Activated T-cell treated with anti-CD3 and anti-CD28 coated beads, Interleukin-2, amount 50 U/mL, for 1 hour (primary cell): ENCODE measurements around the gene PFN3.

Source experiments
- DNase-seq: peaks from one replicate; pipeline ENCODE4 v3.0.0-alpha.2; 2020

Gene PFN3

DNA sequence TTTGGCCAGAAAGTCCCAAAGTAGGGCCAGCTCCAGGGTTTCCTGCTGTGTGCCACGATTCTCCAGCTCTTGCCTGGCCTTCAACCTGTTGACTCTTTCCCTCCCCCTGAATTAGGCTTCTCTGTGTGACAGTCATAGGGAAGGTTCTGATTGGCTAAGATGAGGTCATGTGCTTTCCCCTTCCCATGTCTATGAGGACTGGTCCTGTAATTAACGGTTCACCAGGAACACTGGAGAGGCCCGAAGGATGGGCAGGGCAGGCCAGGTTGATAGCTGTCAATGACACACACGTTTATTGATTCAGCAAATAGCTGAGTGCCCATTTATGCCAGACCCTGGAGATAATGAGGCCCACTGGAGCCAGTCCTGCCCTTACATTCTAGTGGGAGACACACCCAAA lies 37.2 kb upstream of the PFN3 start:
- DNase-seq: no peak

- DNase-seq: no peak
Measured at GRCh38 chr5:177435847-177436536, 35.5 kb upstream of the PFN3 start.

- no peak for DNase-seq
Measured at GRCh38 chr5:177434942-177435738, 34.7 kb upstream of the PFN3 start.

- peak; percentile 43 for DNase-seq
Measured at GRCh38 chr5:177434437-177434836, 34.0 kb upstream of the PFN3 start.

DNA sequence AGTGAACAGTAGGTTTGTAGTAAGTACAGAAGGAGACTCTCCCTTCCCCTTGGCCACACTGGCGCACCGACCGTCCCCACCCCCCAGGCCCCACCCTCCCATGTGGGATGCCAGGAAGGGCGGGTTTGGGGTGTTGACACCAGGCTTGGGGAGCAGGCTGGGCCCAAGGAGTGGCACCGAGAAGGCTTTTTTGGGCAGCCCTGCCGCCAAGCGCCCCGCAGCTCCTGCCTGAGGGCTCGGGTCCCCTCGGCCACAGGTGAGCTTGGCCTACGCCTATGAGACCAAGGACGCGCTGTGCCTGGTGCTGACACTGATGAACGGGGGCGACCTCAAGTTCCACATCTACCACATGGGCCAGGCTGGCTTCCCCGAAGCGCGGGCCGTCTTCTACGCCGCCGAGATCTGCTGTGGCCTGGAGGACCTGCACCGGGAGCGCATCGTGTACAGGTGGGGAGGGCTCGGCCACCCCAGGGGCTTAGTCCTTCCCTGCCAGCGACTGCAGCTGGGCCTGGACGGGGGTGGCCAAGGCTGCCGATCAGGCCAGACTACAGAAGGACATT lies 33.3 kb upstream of the PFN3 start:
- DNase-seq: no peak

DNA sequence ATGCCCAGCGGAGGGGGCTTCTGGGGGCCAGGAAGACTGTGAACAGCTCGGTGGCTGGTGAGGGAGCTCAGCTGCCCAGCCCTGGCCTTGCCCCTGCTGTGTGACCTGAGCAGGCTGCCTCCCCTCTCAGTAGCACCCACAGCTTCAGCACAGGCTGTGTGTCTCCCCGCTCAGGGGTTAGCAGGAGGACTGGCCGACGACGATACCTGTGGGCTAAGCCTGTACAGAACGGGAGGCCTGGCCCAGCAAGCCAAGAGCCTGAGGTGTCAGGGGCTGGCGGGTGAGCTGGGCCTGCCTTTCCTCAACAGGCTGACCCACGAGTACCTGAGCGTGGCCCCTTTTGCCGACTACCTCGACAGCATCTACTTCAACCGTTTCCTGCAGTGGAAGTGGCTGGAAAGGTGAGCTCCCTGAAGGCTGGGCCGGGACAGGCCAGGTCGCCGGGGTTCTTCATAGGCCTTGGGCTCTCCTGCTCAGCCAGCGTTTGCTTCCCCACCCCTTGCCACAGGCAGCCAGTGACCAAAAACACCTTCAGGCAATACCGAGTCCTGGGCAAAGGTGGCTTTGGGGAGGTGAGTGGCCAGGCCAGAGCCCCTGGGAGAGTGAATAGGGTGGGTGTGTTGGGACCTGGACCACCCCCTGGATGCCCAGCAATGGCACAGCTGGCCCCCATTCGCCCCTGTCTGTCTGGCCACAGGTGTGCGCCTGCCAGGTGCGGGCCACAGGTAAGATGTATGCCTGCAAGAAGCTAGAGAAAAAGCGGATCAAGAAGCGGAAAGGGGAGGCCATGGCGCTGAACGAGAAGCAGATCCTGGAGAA lies 32.6 kb upstream of the PFN3 start:
- no peak for DNase-seq

DNA sequence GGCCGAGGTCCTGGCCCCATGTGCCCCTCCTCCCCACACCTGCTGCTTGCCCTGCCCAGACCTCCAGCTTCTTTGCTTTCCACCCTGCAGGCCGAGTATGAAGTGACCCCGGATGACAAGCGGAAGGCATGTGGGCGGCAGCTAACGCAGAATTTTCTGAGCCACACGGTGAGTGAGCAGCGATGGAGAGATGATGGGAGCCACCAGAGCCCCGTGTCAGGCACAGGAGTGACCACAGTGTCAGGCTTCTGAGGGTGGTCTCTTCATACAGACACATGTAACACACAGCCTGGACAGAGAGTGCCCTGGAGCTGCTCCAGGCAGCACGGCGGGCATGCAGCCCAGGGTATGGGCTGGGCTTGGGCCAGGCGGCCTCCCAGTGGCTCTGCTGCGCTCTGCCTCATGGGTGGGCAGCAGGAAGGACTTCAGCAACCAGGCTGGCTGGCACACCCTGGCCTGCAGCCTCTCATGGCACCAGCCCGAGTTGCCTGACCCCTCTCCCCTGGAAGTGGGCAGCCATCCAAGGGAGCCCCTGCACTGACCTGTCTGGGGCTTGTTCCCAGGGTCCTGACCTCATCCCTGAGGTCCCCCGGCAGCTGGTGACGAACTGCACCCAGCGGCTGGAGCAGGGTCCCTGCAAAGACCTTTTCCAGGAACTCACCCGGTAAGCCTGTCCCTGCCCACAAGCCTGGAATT lies 31.8 kb upstream of the PFN3 start:
- no peak for DNase-seq

DNA sequence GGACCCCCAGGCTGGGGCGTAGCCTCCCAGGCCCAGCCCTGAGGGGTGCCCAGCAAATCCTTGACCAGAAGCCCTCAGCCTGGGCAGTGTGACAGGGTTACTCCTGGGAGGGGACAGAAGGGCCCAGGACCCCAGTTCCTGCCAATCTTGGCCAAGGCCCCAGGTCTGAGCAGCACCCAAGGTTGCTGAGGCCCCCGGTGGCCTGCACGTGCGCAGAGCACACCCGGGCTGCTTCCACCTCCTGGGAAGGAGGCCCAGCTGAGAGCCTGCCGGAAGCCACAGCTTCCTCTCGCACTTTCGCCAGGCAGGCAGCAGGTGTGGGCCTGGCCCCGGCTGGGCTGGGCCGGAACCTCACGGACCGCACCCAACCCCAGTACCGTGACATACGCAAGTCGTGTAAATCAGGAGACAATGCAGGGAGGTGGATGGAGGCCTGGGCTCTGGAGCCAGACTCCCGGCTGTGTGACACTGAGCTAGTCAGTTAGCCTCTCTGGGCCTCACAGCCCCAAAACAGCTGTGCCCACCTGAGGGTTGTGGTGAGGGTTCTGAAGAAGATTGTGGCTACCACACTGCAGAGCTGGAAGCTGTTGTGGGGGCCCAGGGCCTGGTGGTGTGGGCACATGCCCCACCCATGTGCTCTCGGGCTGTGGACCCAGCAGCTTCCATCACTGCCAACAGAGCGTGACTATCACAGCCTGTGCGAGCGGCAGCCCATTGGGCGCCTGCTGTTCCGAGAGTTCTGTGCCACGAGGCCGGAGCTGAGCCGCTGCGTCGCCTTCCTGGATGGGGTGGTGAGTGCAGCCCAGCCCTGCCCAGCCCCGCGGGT lies 31.1 kb upstream of the PFN3 start:
- DNase-seq: peak; percentile 69

GRCh38 chr5:177430972-177431316 lies 30.5 kb upstream of the PFN3 start:
- DNase-seq: peak; percentile 32

- DNase-seq: peak; percentile 34
Measured at GRCh38 chr5:177430140-177430951, 29.9 kb upstream of the PFN3 start.

- DNase-seq: peak; percentile 75
Measured at GRCh38 chr5:177429248-177430040, 29.0 kb upstream of the PFN3 start.

DNA sequence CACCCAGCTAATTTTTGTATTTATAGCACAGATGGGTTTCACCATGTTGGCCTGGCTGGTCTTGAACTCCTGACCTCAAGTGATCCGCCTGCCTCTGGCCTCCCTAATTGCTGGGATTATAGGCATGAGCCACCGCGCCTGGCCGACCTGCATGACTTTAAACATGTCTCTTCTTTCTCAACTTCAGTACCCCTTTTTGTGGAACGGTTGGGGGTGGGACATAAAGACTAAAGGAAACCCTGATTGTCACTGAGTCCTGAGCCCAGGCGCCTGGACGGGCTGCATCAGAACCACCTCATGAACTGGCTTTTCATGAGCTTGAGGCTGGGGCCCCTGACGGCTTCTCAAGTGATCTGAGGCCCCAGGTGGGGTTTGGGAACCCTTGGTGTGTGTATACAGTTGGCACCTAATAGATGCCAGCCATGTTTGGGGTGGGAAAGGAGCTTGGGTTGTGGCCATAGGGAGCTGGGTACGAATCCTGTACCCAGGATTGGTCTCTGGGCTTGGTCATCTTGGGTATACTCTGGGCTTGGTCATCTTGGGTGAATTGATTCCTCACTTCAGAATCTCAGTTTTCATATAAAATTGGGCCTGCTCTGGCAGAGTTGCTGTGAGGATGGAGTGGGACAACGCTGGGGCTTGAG lies 28.2 kb upstream of the PFN3 start:
- DNase-seq: no peak

- peak; percentile 45 for DNase-seq
Measured at GRCh38 chr5:177427919-177428573, 27.6 kb upstream of the PFN3 start.

GRCh38 chr5:177427211-177427822 lies 26.9 kb upstream of the PFN3 start:
- DNase-seq: no peak

DNA sequence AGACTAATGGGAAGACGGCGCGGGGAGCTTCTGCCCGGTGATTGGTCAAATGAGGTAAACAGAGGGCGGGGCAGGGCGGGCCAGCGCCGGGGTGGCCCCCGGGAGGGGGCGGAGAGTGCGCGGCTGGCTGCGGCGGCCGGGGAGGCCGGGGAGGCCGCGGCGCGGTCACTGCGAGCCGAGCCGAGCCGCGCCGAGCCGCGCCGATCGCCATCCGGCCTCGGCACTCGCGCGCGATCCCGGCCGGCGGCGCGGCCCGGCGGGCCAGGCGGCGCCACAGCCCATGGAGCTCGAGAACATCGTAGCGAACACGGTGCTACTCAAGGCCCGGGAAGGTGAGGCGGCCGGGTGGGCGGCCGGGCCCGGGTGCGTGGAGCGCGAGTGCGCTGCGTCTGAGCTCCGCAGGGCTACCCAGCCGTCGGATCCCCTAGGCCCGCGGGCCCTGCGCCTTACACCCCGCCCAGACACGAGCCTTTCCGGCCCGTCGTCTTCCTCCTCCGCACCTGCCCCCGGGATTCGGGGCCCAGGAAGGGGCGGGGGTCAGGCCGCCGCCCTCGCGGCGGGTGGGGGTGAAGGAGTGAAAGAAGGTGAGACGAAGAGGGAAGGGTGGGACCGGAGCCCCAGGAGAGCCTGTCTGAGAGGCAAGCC lies 26.2 kb upstream of the PFN3 start, which contains the start of gene GRK6:
Gene GRK6 (plus strand): TSS at position 111 of the 645 bp plus-strand sequence. CDS start 170 bp downstream, at position 281.
- DNase-seq: peak; percentile 73

GRCh38 chr5:177425801-177426565 lies 25.5 kb upstream of the PFN3 start:
- DNase-seq: peak; percentile 97
